K562 (cell line): ENCODE results near the gene FGF22. TPM values are rescaled to one million over a fixed set of nuclear protein-coding genes. Genes with fewer than 3 reads are reported as not detected.

ENCODE experiments used
- EP400 ChIP-seq: fragments of 450-650 bp; IDR thresholded peaks from 2 replicates; pipeline ENCODE4 v1.6.1; 2017; ENCODE audit warnings: antibody characterized with exemption, mild to moderate bottlenecking, moderate library complexity
- ESRRA ChIP-seq: fragments of 450-650 bp; IDR thresholded peaks from 2 replicates; pipeline ENCODE4 v1.6.1; 2014; ENCODE audit warnings: low read depth, mild to moderate bottlenecking, moderate library complexity, borderline replicate concordance
- MAZ ChIP-seq, 2 experiments: fragments of 450-650 bp in 1 of 2; sonication (generic) in 1 of 2; formaldehyde crosslinking; IDR thresholded peaks in 1 of 2; conservative IDR thresholded peaks in 1 of 2; 2 replicates each; pipeline versions ENCODE4 v1.4.0 to v1.5.0; 2020; ENCODE audit warnings: mild to moderate bottlenecking in 1 of 2, missing genetic modification reagents in 1 of 2
- NFE2 ChIP-seq: IDR thresholded peaks from 2 replicates; pipeline ENCODE4 v1.6.1; 2014; ENCODE audit warnings: antibody characterized with exemption, low read depth
- PRPF4 ChIP-seq: fragments of 200-400 bp; formaldehyde crosslinking; IDR thresholded peaks from one replicate; pipeline ENCODE4 v1.6.1; 2017; ENCODE audit warnings: low read length, low read depth, mild to moderate bottlenecking; ENCODE audit not compliant: insufficient read depth, poor library complexity, severe bottlenecking
- TGIF2 ChIP-seq: sonication (generic); formaldehyde crosslinking; IDR thresholded peaks from 2 replicates; pipeline ENCODE4 v1.8.1; 2022; ENCODE audit warnings: mild to moderate bottlenecking, missing genetic modification reagents, moderate library complexity
- ZNF589 ChIP-seq: fragments of 200-800 bp; sonication (Bioruptor generic); IDR thresholded peaks from 2 replicates; pipeline ENCODE4 v1.6.1; 2016; ENCODE audit warnings: low read depth, missing genetic modification characterization, missing compliant biosample characterization
- polyA plus RNA-seq, 8 experiments: library from polyadenylated mRNA; depleted of rRNA in 4 of 8; stranded (reverse) in 5 of 8; unstranded in 3 of 8; fragments of >200 nt; fragmentation: Nextera tagmentation in 2 of 8; fragmentation: Illumina TruSeq in 1 of 8; extraction: Ambion mirVana in 2 of 8; extraction: Trizol in 1 of 8; gene quantifications; 2 replicates each; pipeline versions ENCODE4 v1.2.1 to v1.2.3, GENCODE V29; 2011 to 2014; ENCODE audit warnings: inconsistent platforms in 1 of 8, missing spikeins in 1 of 8
- total RNA-seq, 7 experiments: library from RNA; depleted of rRNA in 6 of 7; stranded (reverse); fragments of >200 nt in 6 of 7; fragmentation: Illumina TruSeq in 2 of 7; extraction: Trizol in 2 of 7; gene quantifications; 2 replicates each; pipeline versions ENCODE4 v1.2.1 to v1.2.3, GENCODE V29; 2011 to 2021; ENCODE audit warnings: low replicate concordance in 1 of 7
- TF ChIP-seq, protein P1 (sequence below): fragments of 250-450 bp; sonication (Bioruptor Pico); IDR thresholded peaks from 2 replicates; pipeline ENCODE4 v1.4.0; 2020
- TF ChIP-seq, protein P2 (sequence below): fragments of 250-450 bp; sonication (Bioruptor Pico); IDR thresholded peaks from 2 replicates; pipeline ENCODE4 v1.4.0; 2020; ENCODE audit warnings: mild to moderate bottlenecking, moderate library complexity
- TF ChIP-seq, protein P3 (sequence below), 2 experiments: fragments of 150-350 bp in 1 of 2; IDR thresholded peaks; 2 replicates each; pipeline ENCODE4 v1.6.1; 2012 to 2016; ENCODE audit warnings: low read depth in 2 of 2, low read length in 2 of 2, mild to moderate bottlenecking in 1 of 2, moderate library complexity in 1 of 2
- TF ChIP-seq, protein P4 (sequence below): fragments of 250-450 bp; sonication (Bioruptor Pico); IDR thresholded peaks from 2 replicates; pipeline ENCODE4 v1.5.0; 2021

Gene FGF22
- total and polyA plus RNA-seq, 9 of the 15 experiments (the other 6 are each of a cell fraction or from before 2014, with no cell fraction given) = 0.14 to 2.2 (median 0.86) TPM; not detected in 4

GRCh38 chr19:662207-662961 is 22.7 kb downstream of the FGF22 start (continued):
- TF ChIP-seq, protein P1, sequence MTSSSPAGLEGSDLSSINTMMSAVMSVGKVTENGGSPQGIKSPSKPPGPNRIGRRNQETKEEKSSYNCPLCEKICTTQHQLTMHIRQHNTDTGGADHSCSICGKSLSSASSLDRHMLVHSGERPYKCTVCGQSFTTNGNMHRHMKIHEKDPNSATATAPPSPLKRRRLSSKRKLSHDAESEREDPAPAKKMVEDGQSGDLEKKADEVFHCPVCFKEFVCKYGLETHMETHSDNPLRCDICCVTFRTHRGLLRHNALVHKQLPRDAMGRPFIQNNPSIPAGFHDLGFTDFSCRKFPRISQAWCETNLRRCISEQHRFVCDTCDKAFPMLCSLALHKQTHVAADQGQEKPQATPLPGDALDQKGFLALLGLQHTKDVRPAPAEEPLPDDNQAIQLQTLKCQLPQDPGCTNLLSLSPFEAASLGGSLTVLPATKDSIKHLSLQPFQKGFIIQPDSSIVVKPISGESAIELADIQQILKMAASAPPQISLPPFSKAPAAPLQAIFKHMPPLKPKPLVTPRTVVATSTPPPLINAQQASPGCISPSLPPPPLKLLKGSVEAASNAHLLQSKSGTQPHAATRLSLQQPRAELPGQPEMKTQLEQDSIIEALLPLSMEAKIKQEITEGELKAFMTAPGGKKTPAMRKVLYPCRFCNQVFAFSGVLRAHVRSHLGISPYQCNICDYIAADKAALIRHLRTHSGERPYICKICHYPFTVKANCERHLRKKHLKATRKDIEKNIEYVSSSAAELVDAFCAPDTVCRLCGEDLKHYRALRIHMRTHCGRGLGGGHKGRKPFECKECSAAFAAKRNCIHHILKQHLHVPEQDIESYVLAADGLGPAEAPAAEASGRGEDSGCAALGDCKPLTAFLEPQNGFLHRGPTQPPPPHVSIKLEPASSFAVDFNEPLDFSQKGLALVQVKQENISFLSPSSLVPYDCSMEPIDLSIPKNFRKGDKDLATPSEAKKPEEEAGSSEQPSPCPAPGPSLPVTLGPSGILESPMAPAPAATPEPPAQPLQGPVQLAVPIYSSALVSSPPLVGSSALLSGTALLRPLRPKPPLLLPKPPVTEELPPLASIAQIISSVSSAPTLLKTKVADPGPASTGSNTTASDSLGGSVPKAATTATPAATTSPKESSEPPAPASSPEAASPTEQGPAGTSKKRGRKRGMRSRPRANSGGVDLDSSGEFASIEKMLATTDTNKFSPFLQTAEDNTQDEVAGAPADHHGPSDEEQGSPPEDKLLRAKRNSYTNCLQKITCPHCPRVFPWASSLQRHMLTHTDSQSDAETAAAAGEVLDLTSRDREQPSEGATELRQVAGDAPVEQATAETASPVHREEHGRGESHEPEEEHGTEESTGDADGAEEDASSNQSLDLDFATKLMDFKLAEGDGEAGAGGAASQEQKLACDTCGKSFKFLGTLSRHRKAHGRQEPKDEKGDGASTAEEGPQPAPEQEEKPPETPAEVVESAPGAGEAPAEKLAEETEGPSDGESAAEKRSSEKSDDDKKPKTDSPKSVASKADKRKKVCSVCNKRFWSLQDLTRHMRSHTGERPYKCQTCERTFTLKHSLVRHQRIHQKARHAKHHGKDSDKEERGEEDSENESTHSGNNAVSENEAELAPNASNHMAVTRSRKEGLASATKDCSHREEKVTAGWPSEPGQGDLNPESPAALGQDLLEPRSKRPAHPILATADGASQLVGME = no peak
- TF ChIP-seq MAZ (CRISPR knock-in tag; conservative IDR thresholded peaks at IDR 0.05 in 1 of 2, IDR thresholded peaks at IDR 0.05 in 1 of 2) = peak in 1 of 2 experiments; percentile 12; a peak in 1 of 4 replicates
- no peak for TF ChIP-seq ZNF589
- TF ChIP-seq TGIF2 (CRISPR knock-in tag) = peak; percentile 74; the same call in 1 of the 2 replicates
- TF ChIP-seq, protein P2, sequence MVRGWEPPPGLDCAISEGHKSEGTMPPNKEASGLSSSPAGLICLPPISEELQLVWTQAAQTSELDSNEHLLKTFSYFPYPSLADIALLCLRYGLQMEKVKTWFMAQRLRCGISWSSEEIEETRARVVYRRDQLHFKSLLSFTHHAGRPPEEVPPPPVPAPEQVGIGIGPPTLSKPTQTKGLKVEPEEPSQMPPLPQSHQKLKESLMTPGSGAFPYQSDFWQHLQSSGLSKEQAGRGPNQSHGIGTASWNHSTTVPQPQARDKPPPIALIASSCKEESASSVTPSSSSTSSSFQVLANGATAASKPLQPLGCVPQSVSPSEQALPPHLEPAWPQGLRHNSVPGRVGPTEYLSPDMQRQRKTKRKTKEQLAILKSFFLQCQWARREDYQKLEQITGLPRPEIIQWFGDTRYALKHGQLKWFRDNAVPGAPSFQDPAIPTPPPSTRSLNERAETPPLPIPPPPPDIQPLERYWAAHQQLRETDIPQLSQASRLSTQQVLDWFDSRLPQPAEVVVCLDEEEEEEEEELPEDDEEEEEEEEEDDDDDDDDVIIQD = no peak
- TF ChIP-seq ESRRA = 0 out of 2 replicates have a peak, but pooled peaks have one; percentile 18
- TF ChIP-seq, protein P3, sequence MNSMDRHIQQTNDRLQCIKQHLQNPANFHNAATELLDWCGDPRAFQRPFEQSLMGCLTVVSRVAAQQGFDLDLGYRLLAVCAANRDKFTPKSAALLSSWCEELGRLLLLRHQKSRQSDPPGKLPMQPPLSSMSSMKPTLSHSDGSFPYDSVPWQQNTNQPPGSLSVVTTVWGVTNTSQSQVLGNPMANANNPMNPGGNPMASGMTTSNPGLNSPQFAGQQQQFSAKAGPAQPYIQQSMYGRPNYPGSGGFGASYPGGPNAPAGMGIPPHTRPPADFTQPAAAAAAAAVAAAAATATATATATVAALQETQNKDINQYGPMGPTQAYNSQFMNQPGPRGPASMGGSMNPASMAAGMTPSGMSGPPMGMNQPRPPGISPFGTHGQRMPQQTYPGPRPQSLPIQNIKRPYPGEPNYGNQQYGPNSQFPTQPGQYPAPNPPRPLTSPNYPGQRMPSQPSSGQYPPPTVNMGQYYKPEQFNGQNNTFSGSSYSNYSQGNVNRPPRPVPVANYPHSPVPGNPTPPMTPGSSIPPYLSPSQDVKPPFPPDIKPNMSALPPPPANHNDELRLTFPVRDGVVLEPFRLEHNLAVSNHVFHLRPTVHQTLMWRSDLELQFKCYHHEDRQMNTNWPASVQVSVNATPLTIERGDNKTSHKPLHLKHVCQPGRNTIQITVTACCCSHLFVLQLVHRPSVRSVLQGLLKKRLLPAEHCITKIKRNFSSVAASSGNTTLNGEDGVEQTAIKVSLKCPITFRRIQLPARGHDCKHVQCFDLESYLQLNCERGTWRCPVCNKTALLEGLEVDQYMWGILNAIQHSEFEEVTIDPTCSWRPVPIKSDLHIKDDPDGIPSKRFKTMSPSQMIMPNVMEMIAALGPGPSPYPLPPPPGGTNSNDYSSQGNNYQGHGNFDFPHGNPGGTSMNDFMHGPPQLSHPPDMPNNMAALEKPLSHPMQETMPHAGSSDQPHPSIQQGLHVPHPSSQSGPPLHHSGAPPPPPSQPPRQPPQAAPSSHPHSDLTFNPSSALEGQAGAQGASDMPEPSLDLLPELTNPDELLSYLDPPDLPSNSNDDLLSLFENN (IDR thresholded peaks at IDR 0.05; ENCODE audit: low read depth in 2 of 2, low read length in 2 of 2) = 0 out of 4 replicates have a peak, but pooled peaks of 1 of the 2 experiments have one; percentile 25
- TF ChIP-seq EP400 = peak; percentile 88
- TF ChIP-seq, protein P4, sequence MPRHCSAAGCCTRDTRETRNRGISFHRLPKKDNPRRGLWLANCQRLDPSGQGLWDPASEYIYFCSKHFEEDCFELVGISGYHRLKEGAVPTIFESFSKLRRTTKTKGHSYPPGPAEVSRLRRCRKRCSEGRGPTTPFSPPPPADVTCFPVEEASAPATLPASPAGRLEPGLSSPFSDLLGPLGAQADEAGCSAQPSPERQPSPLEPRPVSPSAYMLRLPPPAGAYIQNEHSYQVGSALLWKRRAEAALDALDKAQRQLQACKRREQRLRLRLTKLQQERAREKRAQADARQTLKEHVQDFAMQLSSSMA (CRISPR knock-in tag) = no peak
- no peak for TF ChIP-seq NFE2
- peak; percentile 73 for TF ChIP-seq PRPF4
